Ureter (tissue), 1 donor: Measurements from ENCODE around the gene PHOX2A. TPM values are rescaled to one million over a fixed set of nuclear protein-coding genes. Genes with fewer than 3 reads are reported as not detected.

Experiments
- total RNA-seq: library from RNA; stranded (reverse); gene quantifications from one replicate; pipeline ENCODE4 v1.2.4, GENCODE V29; 2023
- donor health status: DM: yes; HTN: yes; CAD: no.

Gene PHOX2A
- total RNA-seq, 1 donor from 2014 or later, result not detected

Other genes with a start within 250 kb of the PHOX2A start
- 13.1 TPM for gene IL18BP, start 245.3 kb downstream of the PHOX2A start, total RNA-seq
- gene NUMA1, start 163.6 kb downstream of the PHOX2A start, total RNA-seq, result 264 TPM
- gene LRRC51, start 163.3 kb downstream of the PHOX2A start, total RNA-seq, result 22.4 TPM
- 92.2 TPM for gene LAMTOR1, start 140.9 kb downstream of the PHOX2A start, total RNA-seq
- not detected for gene TOMT, start 138.3 kb downstream of the PHOX2A start, total RNA-seq
- gene ANAPC15, start 131.5 kb downstream of the PHOX2A start, total RNA-seq, result 43.6 TPM
- not detected for gene FOLR3, start 108.5 kb downstream of the PHOX2A start, total RNA-seq
- gene FOLR1, start 52.0 kb downstream of the PHOX2A start, total RNA-seq, result 1.7 TPM
- 4.5 TPM for gene FOLR2, start 27.4 kb downstream of the PHOX2A start, total RNA-seq
- gene INPPL1, start 19.4 kb downstream of the PHOX2A start, total RNA-seq, result 144 TPM
- gene CLPB, start 190.4 kb upstream of the PHOX2A start, total RNA-seq, result 32.0 TPM